SK-N-SH (cell line): Measurements from ENCODE around the gene STON2. TPM values are rescaled to one million over a fixed set of nuclear protein-coding genes. Genes with fewer than 3 reads are reported as not detected.

Experiments
- CTCF ChIA-PET: fragments of 300-600, 350-600 bp; formaldehyde crosslinking; extraction: SDS; loops from one replicate; lab custom pipeline; 2021; lab: Yijun Ruan, JAX
- POLR2A ChIA-PET: fragments of 350-600 bp; sonication (Branson Sonifier 250); formaldehyde crosslinking; extraction: SDS; loops from one replicate; lab custom pipeline; 2020; ENCODE audit warnings: antibody characterized with exemption, inconsistent platforms; lab: Yijun Ruan, JAX
- DNase-seq: peaks from one replicate; pipeline ENCODE4 v3.0.0; 2012
- H2AFZ ChIP-seq: fragments of 200-600 bp; sonication (generic); 2 replicates; pipeline ENCODE4 v1.8.1; 2016; ENCODE audit warnings: antibody characterized with exemption, mild to moderate bottlenecking, low read depth
- H3F3A ChIP-seq: fragments of 200-600 bp; sonication (generic); replicated peaks from 2 replicates; pipeline ENCODE3; 2016; ENCODE audit warnings: antibody characterized with exemption, mild to moderate bottlenecking; ENCODE audit not compliant: insufficient read depth
- H3K27ac ChIP-seq, 2 experiments: fragments of 200-500 bp in 1 of 2; fragments of 200-600 bp in 1 of 2; sonication (Bioruptor generic) in 1 of 2; sonication (generic), shearing (Covaris generic) in 1 of 2; 2 replicates each; pipeline versions ENCODE4 v1.5.1 to v1.6.1; 2014 to 2016; ENCODE audit warnings: low read depth in 2 of 2, inconsistent platforms in 1 of 2, low read length in 1 of 2, mild to moderate bottlenecking in 1 of 2, mixed read lengths in 1 of 2
- H3K27me3 ChIP-seq: fragments of 200-600 bp; sonication (generic), shearing (Covaris generic); 2 replicates; pipeline ENCODE4 v1.6.1; 2016; ENCODE audit warnings: mixed run types; ENCODE audit not compliant: insufficient read depth
- H3K36me3 ChIP-seq, 2 experiments: fragments of 200-500 bp in 1 of 2; fragments of 200-600 bp in 1 of 2; sonication (Bioruptor generic) in 1 of 2; sonication (generic) in 1 of 2; replicated peaks in 1 of 2; 2 replicates each; pipeline versions ENCODE3 to v1.5.1; 2014 to 2016; ENCODE audit warnings: low read length in 1 of 2, mild to moderate bottlenecking in 1 of 2; ENCODE audit not compliant: insufficient read depth in 2 of 2, control insufficient read depth in 1 of 2
- H3K4me1 ChIP-seq, 2 experiments: fragments of 200-500 bp in 1 of 2; fragments of 200-600 bp in 1 of 2; sonication (Bioruptor generic) in 1 of 2; sonication (generic), shearing (Covaris generic) in 1 of 2; 2 replicates each; pipeline versions ENCODE4 v1.5.1 to v1.6.1; 2014 to 2016; ENCODE audit warnings: low read depth in 1 of 2, low read length in 1 of 2, mixed run types in 1 of 2; ENCODE audit not compliant: insufficient read depth in 2 of 2, control insufficient read depth in 1 of 2
- H3K4me2 ChIP-seq: fragments of 200-600 bp; sonication (generic), shearing (Covaris generic); 2 replicates; pipeline ENCODE4 v1.6.1; 2017; ENCODE audit warnings: mixed run types
- H3K4me3 ChIP-seq, 2 experiments: fragments of 200-500 bp in 1 of 2; fragments of 200-600 bp in 1 of 2; sonication (Bioruptor generic) in 1 of 2; sonication (generic), shearing (Covaris generic) in 1 of 2; 2 replicates each; pipeline versions ENCODE4 v1.5.1 to v1.8.1; 2014 to 2016; ENCODE audit warnings: low read depth in 2 of 2, inconsistent platforms in 1 of 2, low read length in 1 of 2, mild to moderate bottlenecking in 1 of 2, mixed read lengths in 1 of 2, moderate library complexity in 1 of 2
- H3K79me2 ChIP-seq: fragments of 200-600 bp; sonication (generic); 2 replicates; pipeline ENCODE4 v1.8.1; 2017; ENCODE audit warnings: mild to moderate bottlenecking; ENCODE audit not compliant: insufficient read depth
- H3K9ac ChIP-seq: fragments of 200-600 bp; sonication (generic); 2 replicates; pipeline ENCODE4 v1.6.1; 2017; ENCODE audit warnings: mixed run types
- H3K9me2 ChIP-seq: fragments of 200-600 bp; sonication (generic); 2 replicates; pipeline ENCODE4 v1.6.1; 2017; ENCODE audit warnings: mixed run types
- H3K9me3 ChIP-seq: fragments of 200-600 bp; sonication (generic); 2 replicates; pipeline ENCODE4 v1.6.1; 2017; ENCODE audit warnings: mixed run types, mild to moderate bottlenecking, moderate library complexity
- H4K20me1 ChIP-seq: fragments of 200-600 bp; sonication (generic); 2 replicates; pipeline ENCODE4 v1.6.1; 2017; ENCODE audit warnings: mild to moderate bottlenecking, mixed run types; ENCODE audit not compliant: insufficient read depth
- CHD2 ChIP-seq: fragments of 150-350 bp; IDR thresholded peaks from 2 replicates; pipeline ENCODE4 v1.6.1; 2018; ENCODE audit warnings: low read length; ENCODE audit not compliant: partially characterized antibody
- CTCF ChIP-seq: fragments of 200-600 bp; sonication (generic); IDR thresholded peaks from 2 replicates; pipeline ENCODE4 v1.6.1; 2017; ENCODE audit warnings: antibody characterized with exemption, mild to moderate bottlenecking, moderate library complexity
- ELF1 ChIP-seq: IDR thresholded peaks from 2 replicates; pipeline ENCODE4 v1.4.0; 2012
- IRF3 ChIP-seq: fragments of 150-350 bp; IDR thresholded peaks from 2 replicates; pipeline ENCODE4 v1.6.1; 2016; ENCODE audit warnings: mild to moderate bottlenecking, low read depth, low read length
- JUND ChIP-seq: IDR thresholded peaks from 2 replicates; pipeline ENCODE4 v1.4.0; 2012
- POLR2AphosphoS5 ChIP-seq: IDR thresholded peaks from 2 replicates; pipeline ENCODE4 v1.6.1; 2012; ENCODE audit warnings: low read depth, low read length
- SMC3 ChIP-seq: IDR thresholded peaks from 2 replicates; pipeline ENCODE4 v1.6.1; 2012; ENCODE audit warnings: low read depth, low read length, improper control_type of control experiment
- WGBS: methylation state at CpG from one replicate; pipeline ENCODE4 v1.1.6; 2017; ENCODE audit warnings: low lambda C conversion rate; 5-methylcytosine and 5-hydroxymethylcytosine counted together
- polyA plus RNA-seq, 3 experiments: library from polyadenylated mRNA; depleted of rRNA; stranded (reverse); fragments of >200 nt; gene quantifications; 2 replicates each; pipeline ENCODE4 v1.2.3, GENCODE V29; 2012
- TF ChIP-seq, protein P1 (sequence below): IDR thresholded peaks from 2 replicates; pipeline ENCODE4 v1.4.0; 2012; ENCODE audit warnings: low read depth, borderline replicate concordance

STON2 gene
- polyA plus RNA-seq, 1 of the 3 experiments (the other 2 are of a cell fraction) = not detected

DNA sequence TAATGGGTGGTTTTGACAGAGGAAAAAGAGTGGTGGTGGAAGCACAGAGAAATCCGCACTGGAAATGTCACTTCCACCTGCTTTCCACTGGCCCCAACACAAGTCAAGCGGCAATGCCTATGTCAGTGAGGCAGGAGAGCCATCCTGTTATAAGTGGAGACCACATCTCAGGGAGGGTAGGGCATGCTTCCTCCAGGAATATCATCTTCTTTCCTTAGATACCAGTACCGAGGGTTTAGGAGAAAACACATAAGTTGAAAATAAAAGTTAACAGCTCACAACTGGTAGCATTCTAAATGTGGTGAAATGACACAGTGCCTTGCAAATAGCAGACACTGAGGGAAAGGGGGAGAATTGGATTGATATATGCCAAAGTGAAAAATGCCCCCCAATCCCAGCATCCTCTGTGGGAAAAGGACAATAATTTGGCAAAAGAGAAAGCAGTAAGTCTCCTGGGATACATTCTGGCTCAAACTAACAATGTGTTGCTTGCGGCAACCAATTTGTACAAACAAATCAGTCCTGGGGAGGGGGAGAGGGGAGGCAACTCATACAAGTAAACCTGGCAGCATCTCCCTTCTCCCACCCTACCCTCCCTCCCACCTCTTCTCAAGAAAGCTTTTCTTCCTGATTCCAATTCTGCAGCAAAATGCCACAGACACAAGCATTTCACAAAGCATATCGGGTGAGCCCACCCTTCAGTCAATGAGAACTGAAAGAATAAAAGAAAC lies 57.1 kb downstream of the STON2 start:
- ChIA-PET CTCF (no interaction called here), POLR2A (no interaction called here)
- H3K9ac ChIP-seq = no peak overlapping the region
- 61% methylated on average over 5 of the region's 5 CpGs for WGBS
- H3K4me2 ChIP-seq = no peak overlapping the region
- no peaks in the 10 kb centered on the region for H3K9me3 ChIP-seq
- H3K36me3 ChIP-seq = no peaks in the 10 kb centered on the region
- TF ChIP-seq ELF1 = no peak
- no peak for TF ChIP-seq SMC3
- TF ChIP-seq CTCF = no peak
- no peak for TF ChIP-seq JUND
- H4K20me1 ChIP-seq = no peaks in the 10 kb centered on the region
- H3K79me2 ChIP-seq = no peaks in the 10 kb centered on the region
- no peak for DNase-seq
- H2AFZ ChIP-seq = no peak overlapping the region
- H3K27me3 ChIP-seq = no peaks in the 10 kb centered on the region
- no peaks in the 10 kb centered on the region for H3K9me2 ChIP-seq
- H3K27ac ChIP-seq = no peak overlapping the region
- H3F3A ChIP-seq = no peaks in the 10 kb centered on the region
- H3K4me3 ChIP-seq = no peak overlapping the region
- H3K4me1 ChIP-seq = no peaks in the 10 kb centered on the region; a peak in 1 of 4 replicates

GRCh38 chr14:81341781-81342180 lies 58.3 kb downstream of the STON2 start:
- no peak for DNase-seq
- CTCF ChIA-PET = no interaction called here
- H4K20me1 ChIP-seq = no peaks in the 10 kb centered on the region
- no peaks in the 10 kb centered on the region for H3K9me3 ChIP-seq
- TF ChIP-seq CHD2 (no peak), POLR2AphosphoS5 (no peak), JUND (no peak), IRF3 (no peak)
- TF ChIP-seq, protein P1, sequence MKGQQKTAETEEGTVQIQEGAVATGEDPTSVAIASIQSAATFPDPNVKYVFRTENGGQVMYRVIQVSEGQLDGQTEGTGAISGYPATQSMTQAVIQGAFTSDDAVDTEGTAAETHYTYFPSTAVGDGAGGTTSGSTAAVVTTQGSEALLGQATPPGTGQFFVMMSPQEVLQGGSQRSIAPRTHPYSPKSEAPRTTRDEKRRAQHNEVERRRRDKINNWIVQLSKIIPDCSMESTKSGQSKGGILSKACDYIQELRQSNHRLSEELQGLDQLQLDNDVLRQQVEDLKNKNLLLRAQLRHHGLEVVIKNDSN = no peak
- no peak overlapping the region for H3K9ac ChIP-seq
- no peaks in the 10 kb centered on the region for H3K27me3 ChIP-seq
- H3K79me2 ChIP-seq = no peaks in the 10 kb centered on the region
- no peak overlapping the region for H3K27ac ChIP-seq
- H3K4me1 ChIP-seq = no peaks in the 10 kb centered on the region; a peak in 1 of 4 replicates
- no peak overlapping the region for H3K4me3 ChIP-seq
- 61% methylated on average over 3 of the region's 3 CpGs for WGBS
- no peaks in the 10 kb centered on the region for H3F3A ChIP-seq
- POLR2A ChIA-PET = no interaction called here
- H3K36me3 ChIP-seq = no peaks in the 10 kb centered on the region
- H2AFZ ChIP-seq = no peak overlapping the region
- no peak overlapping the region for H3K4me2 ChIP-seq
- no peaks in the 10 kb centered on the region for H3K9me2 ChIP-seq
